K562 (cell line): ENCODE measurements around the gene S100P. TPM values are rescaled to one million over a fixed set of nuclear protein-coding genes. Genes with fewer than 3 reads are reported as not detected.

Experiments
- ATF3 ChIP-seq, 2 experiments: fragments of 450-650 bp in 1 of 2; sonication (generic) in 1 of 2; formaldehyde crosslinking in 1 of 2; IDR thresholded peaks in 1 of 2; conservative IDR thresholded peaks in 1 of 2; 2 replicates each; pipeline versions ENCODE4 v1.6.1 to v1.8.1; 2016 to 2023; ENCODE audit warnings: mild to moderate bottlenecking in 2 of 2, moderate library complexity in 2 of 2, inconsistent platforms in 1 of 2, missing genetic modification reagents in 1 of 2
- CBFA2T3 ChIP-seq: fragments of 450-650 bp; IDR thresholded peaks from 2 replicates; pipeline ENCODE4 v1.6.1; 2017
- CEBPG ChIP-seq, 3 experiments: fragments of 200-800 bp in 1 of 3; sonication (Bioruptor generic) in 1 of 3; sonication (generic) in 1 of 3; formaldehyde crosslinking in 1 of 3; IDR thresholded peaks in 2 of 3; conservative IDR thresholded peaks in 1 of 3; 2 replicates each; pipeline versions ENCODE4 v1.6.1 to v1.8.0; 2016 to 2022; ENCODE audit warnings: missing compliant biosample characterization in 2 of 3, missing genetic modification characterization in 2 of 3, mild to moderate bottlenecking in 1 of 3, missing genetic modification reagents in 1 of 3
- DACH1 ChIP-seq: fragments of 450-650 bp; IDR thresholded peaks from 2 replicates; pipeline ENCODE4 v1.6.1; 2018; ENCODE audit not compliant: partially characterized antibody
- EGR1 ChIP-seq: fragments of 450-650 bp; conservative IDR thresholded peaks from 2 replicates; pipeline ENCODE4 v1.6.1; 2017; ENCODE audit warnings: mild to moderate bottlenecking
- ERF ChIP-seq: fragments of 450-650 bp; formaldehyde crosslinking; IDR thresholded peaks from 2 replicates; pipeline ENCODE4 v1.4.0; 2020; ENCODE audit warnings: mild to moderate bottlenecking, mixed read lengths
- HDAC2 ChIP-seq: fragments of 450-650 bp; IDR thresholded peaks from 2 replicates; pipeline ENCODE4 v1.6.1; 2016; ENCODE audit warnings: mild to moderate bottlenecking
- HLTF ChIP-seq: fragments of 450-650 bp; IDR thresholded peaks from 2 replicates; pipeline ENCODE4 v1.6.1; 2016
- JUND ChIP-seq, 2 experiments: IDR thresholded peaks; 2 replicates in 1 of 2; 3 replicates in 1 of 2; pipeline ENCODE4 v1.6.1; 2011; ENCODE audit warnings: borderline replicate concordance in 2 of 2, low read depth in 2 of 2, low read length in 2 of 2, improper control_type of control experiment in 1 of 2, missing biosample characterization in 1 of 2, missing genetic modification characterization in 1 of 2, missing genetic modification reagents in 1 of 2
- MYNN ChIP-seq, 2 experiments: sonication (generic); formaldehyde crosslinking in 1 of 2; IDR thresholded peaks; 2 replicates each; pipeline versions ENCODE4 v1.5.0 to v1.6.1; 2016 to 2020; ENCODE audit warnings: antibody characterized with exemption in 1 of 2, missing genetic modification reagents in 1 of 2
- NFE2 ChIP-seq: IDR thresholded peaks from 2 replicates; pipeline ENCODE4 v1.6.1; 2014; ENCODE audit warnings: antibody characterized with exemption, low read depth
- NFIC ChIP-seq: fragments of 450-650 bp; IDR thresholded peaks from 2 replicates; pipeline ENCODE4 v1.6.1; 2017; ENCODE audit warnings: mild to moderate bottlenecking, inconsistent platforms
- NR3C1 ChIP-seq: sonication (generic); formaldehyde crosslinking; IDR thresholded peaks from 2 replicates; pipeline ENCODE4 v1.8.1; 2022; ENCODE audit warnings: missing genetic modification reagents
- PHTF2 ChIP-seq: fragments of 250-450 bp; sonication (Bioruptor Pico); IDR thresholded peaks from 2 replicates; pipeline ENCODE4 v1.5.0; 2021; ENCODE audit warnings: mild to moderate bottlenecking
- RBM39 ChIP-seq: fragments of 200-400 bp; formaldehyde crosslinking; optimal IDR thresholded peaks from 2 replicates; pipeline ENCODE3; 2018; ENCODE audit warnings: low read depth, low read length
- SLC30A9 ChIP-seq: fragments of 250-450 bp; sonication (Bioruptor Pico); IDR thresholded peaks from 2 replicates; pipeline ENCODE4 v1.8.0; 2022; ENCODE audit warnings: mild to moderate bottlenecking, moderate library complexity
- SMARCE1 ChIP-seq: fragments of 450-650 bp; IDR thresholded peaks from 2 replicates; pipeline ENCODE4 v1.7.1; 2016; ENCODE audit warnings: mild to moderate bottlenecking
- TCF3 ChIP-seq: sonication (generic); formaldehyde crosslinking; IDR thresholded peaks from 2 replicates; pipeline ENCODE4 v1.4.0; 2020; ENCODE audit warnings: mild to moderate bottlenecking, missing genetic modification reagents
- YBX1 ChIP-seq: fragments of 450-650 bp; IDR thresholded peaks from 2 replicates; pipeline ENCODE4 v1.7.1; 2016; ENCODE audit warnings: mild to moderate bottlenecking
- ZNF224 ChIP-seq: sonication (generic); formaldehyde crosslinking; IDR thresholded peaks from 2 replicates; pipeline ENCODE4 v1.8.0; 2022; ENCODE audit warnings: mild to moderate bottlenecking, missing genetic modification reagents
- ZNF583 ChIP-seq: fragments of 250-450 bp; sonication (Bioruptor Pico); IDR thresholded peaks from 2 replicates; pipeline ENCODE4 v1.4.0; 2020
- polyA plus RNA-seq, 8 experiments: library from polyadenylated mRNA; depleted of rRNA in 4 of 8; stranded (reverse) in 5 of 8; unstranded in 3 of 8; fragments of >200 nt; fragmentation: Nextera tagmentation in 2 of 8; fragmentation: Illumina TruSeq in 1 of 8; extraction: Ambion mirVana in 2 of 8; extraction: Trizol in 1 of 8; gene quantifications; 2 replicates each; pipeline versions ENCODE4 v1.2.1 to v1.2.3, GENCODE V29; 2011 to 2014; ENCODE audit warnings: inconsistent platforms in 1 of 8, missing spikeins in 1 of 8
- total RNA-seq, 7 experiments: library from RNA; depleted of rRNA in 6 of 7; stranded (reverse); fragments of >200 nt in 6 of 7; fragmentation: Illumina TruSeq in 2 of 7; extraction: Trizol in 2 of 7; gene quantifications; 2 replicates each; pipeline versions ENCODE4 v1.2.1 to v1.2.3, GENCODE V29; 2011 to 2021; ENCODE audit warnings: low replicate concordance in 1 of 7
- TF ChIP-seq, protein P1 (sequence below): IDR thresholded peaks from 3 replicates; pipeline ENCODE4 v1.6.1; 2011; ENCODE audit warnings: borderline replicate concordance, mild to moderate bottlenecking, moderate library complexity; ENCODE audit not compliant: insufficient read length; ENCODE audit errors: extremely low read depth
- TF ChIP-seq, protein P2 (sequence below): fragments of 450-650 bp; formaldehyde crosslinking; IDR thresholded peaks from 2 replicates; pipeline ENCODE4 v1.4.0; 2020; ENCODE audit warnings: mild to moderate bottlenecking, moderate library complexity

The S100P gene
- total and polyA plus RNA-seq, 9 of the 15 experiments (the other 6 are each of a cell fraction or from before 2014, with no cell fraction given) = 4.1 to 23.8 (median 7.5) TPM

DNA sequence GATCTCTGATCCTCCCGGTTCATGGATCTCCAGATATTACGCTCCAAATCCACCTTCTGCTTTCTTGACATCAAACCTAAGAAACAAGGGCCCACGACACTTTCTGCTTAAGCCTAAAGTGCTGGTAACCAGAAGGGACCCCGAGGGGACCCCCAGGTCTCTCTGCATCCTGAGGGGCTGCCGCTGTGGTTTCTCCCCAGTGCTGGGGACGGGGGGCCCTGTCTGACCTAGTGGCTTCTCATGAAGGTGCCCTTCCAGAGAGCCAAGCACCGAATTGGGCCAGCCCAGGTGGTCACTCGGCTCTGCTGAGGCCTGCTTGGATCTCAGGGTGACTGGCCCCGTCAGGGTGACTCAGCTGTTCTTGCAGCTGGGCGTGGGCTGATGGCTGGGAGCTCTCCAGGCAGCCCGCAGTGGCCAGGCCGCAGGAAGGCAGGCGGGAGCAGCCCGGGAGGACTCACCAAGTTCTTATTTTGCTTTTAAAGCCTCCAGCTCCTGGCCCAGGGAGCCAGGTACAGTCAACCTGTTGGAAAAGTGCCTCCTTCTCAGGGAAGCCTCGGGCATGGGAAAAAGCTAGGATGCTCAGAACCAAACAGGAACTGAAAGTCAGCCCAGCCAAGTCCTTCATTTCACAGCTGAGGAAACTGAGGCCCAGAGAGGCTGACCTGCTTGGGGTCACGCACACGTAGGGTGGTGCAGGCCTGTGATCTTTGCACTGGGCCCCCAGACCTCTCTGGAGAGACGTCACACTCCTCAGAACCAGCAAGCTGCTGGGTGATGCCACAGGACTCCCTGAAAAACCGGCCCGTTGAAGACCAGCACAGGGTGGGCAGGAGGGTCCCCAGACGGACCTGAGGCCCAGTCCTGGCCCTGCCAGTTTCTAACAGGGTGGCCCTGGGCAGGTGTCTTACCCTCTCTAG lies 39.0 kb downstream of the S100P start (continued):
- TF ChIP-seq EGR1 (peak; percentile 89), NFIC (peak; percentile 69), CBFA2T3 (peak; percentile 84), HLTF (no peak), HDAC2 (peak; percentile 19; the same call in 1 of the 2 replicates), YBX1 (no peak), ERF (peak; percentile 17; the same call in 1 of the 2 replicates), CEBPG (CRISPR knock-in tag; IDR thresholded peaks at IDR 0.05) (0 out of 2 replicates have a peak, but pooled peaks have one; percentile 16), CEBPG (tag; conservative IDR thresholded peaks at IDR 0.05 in 1 of 2, IDR thresholded peaks at IDR 0.05 in 1 of 2) (no peak), SMARCE1 (peak; percentile 79), RBM39 (no peak), JUND (IDR thresholded peaks at IDR 0.05; ENCODE audit: borderline replicate concordance, low read depth, low read length) (peak; percentile 89), JUND (tag; IDR thresholded peaks at IDR 0.05; ENCODE audit: borderline replicate concordance, low read depth, low read length) (peak; percentile 89; the same call in 1 of the 3 replicates), SLC30A9 (CRISPR knock-in tag) (no peak), ATF3 (IDR thresholded peaks at IDR 0.05) (peak; percentile 71), ATF3 (CRISPR knock-in tag; conservative IDR thresholded peaks at IDR 0.05) (no peak), MYNN (IDR thresholded peaks at IDR 0.05) (peak; percentile 88), MYNN (CRISPR knock-in tag; IDR thresholded peaks at IDR 0.05) (no peak), DACH1 (peak; percentile 88), ZNF224 (no peak), NR3C1 (CRISPR knock-in tag) (no peak), PHTF2 (no peak), ZNF583 (peak; percentile 89), NFE2 (peak; percentile 100), TCF3 (peak; percentile 80)
- TF ChIP-seq, protein P1, sequence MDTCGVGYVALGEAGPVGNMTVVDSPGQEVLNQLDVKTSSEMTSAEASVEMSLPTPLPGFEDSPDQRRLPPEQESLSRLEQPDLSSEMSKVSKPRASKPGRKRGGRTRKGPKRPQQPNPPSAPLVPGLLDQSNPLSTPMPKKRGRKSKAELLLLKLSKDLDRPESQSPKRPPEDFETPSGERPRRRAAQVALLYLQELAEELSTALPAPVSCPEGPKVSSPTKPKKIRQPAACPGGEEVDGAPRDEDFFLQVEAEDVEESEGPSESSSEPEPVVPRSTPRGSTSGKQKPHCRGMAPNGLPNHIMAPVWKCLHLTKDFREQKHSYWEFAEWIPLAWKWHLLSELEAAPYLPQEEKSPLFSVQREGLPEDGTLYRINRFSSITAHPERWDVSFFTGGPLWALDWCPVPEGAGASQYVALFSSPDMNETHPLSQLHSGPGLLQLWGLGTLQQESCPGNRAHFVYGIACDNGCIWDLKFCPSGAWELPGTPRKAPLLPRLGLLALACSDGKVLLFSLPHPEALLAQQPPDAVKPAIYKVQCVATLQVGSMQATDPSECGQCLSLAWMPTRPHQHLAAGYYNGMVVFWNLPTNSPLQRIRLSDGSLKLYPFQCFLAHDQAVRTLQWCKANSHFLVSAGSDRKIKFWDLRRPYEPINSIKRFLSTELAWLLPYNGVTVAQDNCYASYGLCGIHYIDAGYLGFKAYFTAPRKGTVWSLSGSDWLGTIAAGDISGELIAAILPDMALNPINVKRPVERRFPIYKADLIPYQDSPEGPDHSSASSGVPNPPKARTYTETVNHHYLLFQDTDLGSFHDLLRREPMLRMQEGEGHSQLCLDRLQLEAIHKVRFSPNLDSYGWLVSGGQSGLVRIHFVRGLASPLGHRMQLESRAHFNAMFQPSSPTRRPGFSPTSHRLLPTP = no peak
- TF ChIP-seq, protein P2, sequence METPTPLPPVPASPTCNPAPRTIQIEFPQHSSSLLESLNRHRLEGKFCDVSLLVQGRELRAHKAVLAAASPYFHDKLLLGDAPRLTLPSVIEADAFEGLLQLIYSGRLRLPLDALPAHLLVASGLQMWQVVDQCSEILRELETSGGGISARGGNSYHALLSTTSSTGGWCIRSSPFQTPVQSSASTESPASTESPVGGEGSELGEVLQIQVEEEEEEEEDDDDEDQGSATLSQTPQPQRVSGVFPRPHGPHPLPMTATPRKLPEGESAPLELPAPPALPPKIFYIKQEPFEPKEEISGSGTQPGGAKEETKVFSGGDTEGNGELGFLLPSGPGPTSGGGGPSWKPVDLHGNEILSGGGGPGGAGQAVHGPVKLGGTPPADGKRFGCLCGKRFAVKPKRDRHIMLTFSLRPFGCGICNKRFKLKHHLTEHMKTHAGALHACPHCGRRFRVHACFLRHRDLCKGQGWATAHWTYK (CRISPR knock-in tag) = 0 out of 2 replicates have a peak, but pooled peaks have one; percentile 57
